GM10847 (cell line): ENCODE measurements around the gene ZMYM2.

Experiments
- POLR2A ChIP-seq: IDR thresholded peaks from 2 replicates; pipeline ENCODE4 v1.6.1; 2011; ENCODE audit not compliant: insufficient read length; ENCODE audit errors: extremely low read depth

Gene ZMYM2

DNA sequence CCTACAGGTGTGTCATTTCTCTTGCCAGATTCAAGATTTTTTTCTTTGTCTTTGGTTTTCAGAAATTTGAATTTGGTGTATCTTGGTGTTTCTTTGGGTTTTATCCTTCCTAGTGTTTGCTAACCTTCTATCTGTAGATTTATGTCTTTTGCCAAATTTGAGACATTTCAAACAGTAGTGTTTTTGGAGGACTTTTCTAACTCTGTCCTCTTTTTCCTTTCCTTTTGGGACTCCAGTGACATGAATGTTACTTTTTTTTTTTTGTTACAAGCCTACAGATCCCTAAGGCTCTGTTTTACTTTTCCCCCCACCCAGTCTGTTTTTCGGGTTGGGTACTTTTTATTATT lies 58.8 kb downstream of the ZMYM2 start:
- TF ChIP-seq POLR2A, result no peak

- TF ChIP-seq POLR2A, result no peak
These were observed 60.5 kb downstream of the ZMYM2 start for GRCh38 chr13:20019043-20019442.

GRCh38 chr13:20024702-20025101 lies 66.2 kb downstream of the ZMYM2 start:
- no peak for TF ChIP-seq POLR2A

DNA sequence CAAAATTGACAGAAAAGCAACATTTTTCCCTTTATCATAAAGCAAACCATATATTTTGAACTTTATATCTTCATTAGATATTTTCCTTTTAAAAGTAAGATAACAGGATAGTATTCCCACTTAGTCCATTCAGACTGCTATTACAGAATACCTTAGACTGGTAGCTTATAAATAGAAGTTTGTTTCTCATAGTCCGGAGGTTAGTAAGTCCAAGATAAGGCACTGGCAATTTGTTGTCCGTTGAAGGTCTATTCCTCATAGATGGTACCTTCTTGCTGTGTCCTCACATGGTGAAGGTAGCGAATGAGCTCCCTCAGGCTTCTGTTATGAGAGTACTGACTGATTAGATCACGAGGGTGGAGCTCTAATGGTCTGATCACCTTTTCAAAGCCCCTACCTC lies 70.4 kb downstream of the ZMYM2 start:
- no peak for TF ChIP-seq POLR2A

DNA sequence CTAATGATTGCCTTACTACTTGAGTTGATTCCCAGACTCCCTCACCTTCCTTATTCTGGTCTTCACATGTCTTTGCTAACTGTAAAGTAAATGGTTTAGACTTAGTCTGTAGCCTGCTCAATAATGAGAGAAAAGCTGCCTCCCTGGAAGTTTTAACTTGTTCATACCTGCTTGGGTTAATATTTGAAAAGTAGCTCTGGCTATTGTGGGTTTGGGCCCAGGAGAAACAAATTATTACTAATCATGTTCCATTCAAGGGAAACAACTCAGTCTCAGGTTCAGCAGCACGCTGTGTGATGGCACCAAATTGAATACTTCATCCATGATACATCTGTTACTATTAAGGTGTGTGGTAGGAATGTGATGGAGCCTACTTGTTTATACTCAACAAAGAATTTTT lies 75.0 kb downstream of the ZMYM2 start:
- no peak for TF ChIP-seq POLR2A

GRCh38 chr13:20035130-20035529 lies 76.6 kb downstream of the ZMYM2 start:
- TF ChIP-seq POLR2A, result no peak

DNA sequence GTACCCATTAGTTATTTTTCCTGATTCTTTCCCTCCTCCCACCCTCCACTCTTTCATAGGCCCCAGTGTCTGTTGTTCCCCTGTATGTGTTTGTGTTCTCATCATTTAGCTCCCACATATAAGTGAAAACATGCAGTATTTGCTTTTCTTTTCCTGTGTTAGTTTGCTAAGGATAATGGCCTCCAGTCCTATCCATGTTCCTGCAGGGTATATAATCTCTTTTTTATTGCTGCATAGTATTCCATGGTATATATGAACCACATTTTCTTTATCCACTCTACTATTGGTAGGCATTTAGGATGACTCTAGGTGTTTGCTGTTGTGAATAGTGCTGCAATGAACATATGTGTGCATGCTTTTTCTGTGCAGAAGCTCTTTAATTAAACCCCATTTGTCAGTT lies 79.4 kb downstream of the ZMYM2 start:
- no peak for TF ChIP-seq POLR2A

DNA sequence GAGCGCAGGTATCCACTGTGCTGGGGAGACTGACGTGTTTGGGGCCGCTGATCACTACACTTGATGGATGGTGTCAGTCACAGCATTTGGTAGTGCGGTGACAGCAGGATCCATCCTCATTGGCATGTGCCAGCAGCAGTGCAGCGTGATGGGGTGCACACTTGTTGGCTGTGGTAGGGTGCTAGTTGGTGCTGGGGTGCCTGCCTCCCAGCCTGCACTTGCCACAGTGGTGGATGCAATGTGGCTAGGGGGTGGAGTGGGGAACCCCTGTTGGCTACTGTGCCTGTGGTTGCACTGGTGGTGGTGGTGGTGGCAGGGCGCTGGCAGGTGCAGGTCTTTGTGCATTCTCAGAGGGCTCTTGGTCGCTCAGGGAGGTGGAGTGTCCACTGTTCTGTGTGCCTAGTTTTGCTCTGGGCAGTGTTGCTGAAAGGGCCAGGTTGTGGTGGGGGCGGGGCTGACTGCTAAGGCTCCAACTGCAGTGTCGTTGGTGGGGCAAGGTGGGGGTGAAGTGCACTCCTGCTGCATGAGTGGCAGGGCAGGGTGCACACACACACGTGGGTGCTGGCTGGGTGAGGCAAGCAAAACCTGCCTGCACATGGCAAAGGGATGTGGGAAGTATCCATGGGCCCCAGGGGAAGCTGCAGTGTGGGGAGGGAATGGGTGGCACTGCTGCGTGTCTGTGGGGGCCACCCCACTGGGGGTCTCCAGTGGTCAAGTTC lies 84.8 kb downstream of the ZMYM2 start:
- TF ChIP-seq POLR2A, result no peak

DNA sequence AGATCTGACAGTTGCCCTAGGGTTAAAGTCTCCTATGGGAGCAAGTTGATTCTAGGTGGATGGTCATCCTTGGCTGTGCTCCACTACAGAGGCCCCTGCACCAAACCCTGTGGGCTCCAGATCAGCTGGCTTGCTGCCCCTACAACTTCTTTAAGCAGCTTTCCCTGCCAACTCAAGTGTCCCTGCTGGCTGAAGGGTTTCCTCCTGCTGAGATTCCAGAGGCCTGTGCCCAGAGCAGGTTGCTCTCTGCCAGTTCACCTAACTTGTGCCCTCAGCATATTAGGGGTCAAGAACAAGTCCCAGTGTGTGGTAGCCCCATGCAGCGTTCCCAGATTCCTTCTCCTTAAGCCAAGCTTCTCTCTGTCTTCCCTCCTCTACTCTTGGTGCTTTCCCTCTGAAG lies 85.6 kb downstream of the ZMYM2 start:
- TF ChIP-seq POLR2A, result no peak

DNA sequence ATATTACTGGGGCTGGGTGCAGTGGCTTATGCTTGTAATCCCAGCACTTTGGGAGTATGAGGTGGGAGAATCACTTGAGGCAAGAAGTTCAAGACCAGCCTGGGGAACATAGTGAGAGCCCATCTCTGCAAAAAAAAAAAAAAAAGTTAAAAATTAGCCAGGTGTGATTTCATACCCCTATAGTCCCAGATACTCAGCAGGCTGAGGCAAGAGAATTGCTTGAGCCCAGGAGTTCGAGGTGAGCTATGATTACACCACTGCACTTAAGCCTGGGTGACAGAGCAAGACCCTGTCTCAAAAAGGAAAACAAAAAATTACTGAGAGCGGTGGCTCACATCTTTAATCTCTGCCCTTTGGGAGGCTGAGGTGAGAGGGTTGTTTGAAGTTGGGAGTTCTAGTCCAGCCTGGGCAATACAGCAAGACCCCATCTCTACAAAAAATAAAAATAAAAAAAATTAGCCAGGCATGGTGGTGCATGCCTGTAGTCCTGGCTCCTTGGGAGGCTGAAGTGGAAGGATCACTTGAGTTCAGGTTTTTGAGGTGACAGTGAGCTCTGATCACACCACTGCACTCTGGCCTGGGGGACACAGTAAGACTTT lies 87.5 kb downstream of the ZMYM2 start:
- TF ChIP-seq POLR2A, result no peak

GRCh38 chr13:20049558-20050473 lies 91.3 kb downstream of the ZMYM2 start:
- TF ChIP-seq POLR2A, result no peak

DNA sequence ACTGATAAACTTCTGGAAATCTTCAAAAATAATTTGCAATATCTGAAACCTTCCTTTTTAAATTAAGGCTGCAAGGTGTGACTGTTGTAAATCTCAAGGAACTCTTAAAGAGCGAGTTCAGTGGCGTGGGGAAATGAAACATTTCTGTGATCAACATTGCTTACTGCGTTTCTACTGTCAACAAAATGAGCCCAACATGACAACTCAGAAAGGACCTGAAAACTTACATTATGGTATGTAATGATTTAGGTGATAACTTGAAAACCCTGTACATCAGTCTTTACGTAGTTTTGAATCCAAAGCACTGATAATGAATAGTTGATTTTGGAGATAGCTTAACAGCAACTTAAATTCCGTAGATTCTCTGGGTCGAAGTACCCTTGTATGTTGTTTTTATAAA lies 92.8 kb downstream of the ZMYM2 start:
- no peak for TF ChIP-seq POLR2A

- TF ChIP-seq POLR2A, result no peak
These were observed 94.5 kb downstream of the ZMYM2 start for GRCh38 chr13:20053016-20053415.

- no peak for TF ChIP-seq POLR2A
These were observed 95.4 kb downstream of the ZMYM2 start for GRCh38 chr13:20053891-20054290.

- TF ChIP-seq POLR2A, result no peak
These were observed 96.1 kb downstream of the ZMYM2 start for GRCh38 chr13:20054586-20054985.

DNA sequence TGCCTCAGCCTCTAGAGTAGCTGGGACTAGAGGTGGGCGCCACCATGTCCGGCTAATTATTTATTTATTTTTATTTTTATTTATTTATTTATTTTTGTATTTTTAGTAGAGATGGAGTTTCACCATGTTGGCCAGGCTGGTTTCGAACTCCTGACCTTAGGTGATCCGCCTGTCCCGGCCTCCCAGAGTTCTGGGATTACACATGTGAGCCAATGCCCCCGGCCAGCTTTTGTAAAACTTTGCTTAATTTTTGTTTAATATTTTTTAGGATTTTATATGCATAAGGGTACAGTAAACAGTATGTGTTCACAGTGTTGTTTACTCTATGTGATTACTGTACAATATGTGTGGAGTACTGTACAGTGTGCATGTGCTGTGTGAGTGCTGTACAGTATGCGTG lies 98.7 kb downstream of the ZMYM2 start:
- no peak for TF ChIP-seq POLR2A
